ENCODE measurements around the gene PRR5L.

Gene PRR5L

GRCh38 chr11:36358436-36358835 lies 62.3 kb downstream of the PRR5L start:
- no peak for DNase-seq (ENCODE audit: low spot score)

GRCh38 chr11:36360318-36360717 lies 64.2 kb downstream of the PRR5L start:
- DNase-seq (ENCODE audit: low spot score), result no peak

GRCh38 chr11:36360826-36361415 lies 64.8 kb downstream of the PRR5L start:
- no peak for DNase-seq (ENCODE audit: low spot score)

- no peak for DNase-seq (ENCODE audit: low spot score)
These were observed 65.4 kb downstream of the PRR5L start for GRCh38 chr11:36361472-36361871.

- no peak for DNase-seq (ENCODE audit: low spot score)
These were observed 65.9 kb downstream of the PRR5L start for GRCh38 chr11:36361901-36362391.

- no peak for DNase-seq (ENCODE audit: low spot score)
These were observed 66.8 kb downstream of the PRR5L start for GRCh38 chr11:36362902-36363301.

- no peak for DNase-seq (ENCODE audit: low spot score)
These were observed 67.5 kb downstream of the PRR5L start for GRCh38 chr11:36363361-36364268.

- no peak for DNase-seq (ENCODE audit: low spot score)
These were observed 68.7 kb downstream of the PRR5L start for GRCh38 chr11:36364551-36365325.

- DNase-seq (ENCODE audit: low spot score), result no peak
These were observed 69.8 kb downstream of the PRR5L start for GRCh38 chr11:36365907-36366306.

- no peak for DNase-seq (ENCODE audit: low spot score)
These were observed 72.0 kb downstream of the PRR5L start for GRCh38 chr11:36367806-36368680.

GRCh38 chr11:36371181-36371580 lies 75.1 kb downstream of the PRR5L start:
- DNase-seq (ENCODE audit: low spot score), result no peak

GRCh38 chr11:36371590-36371989 lies 75.5 kb downstream of the PRR5L start:
- no peak for DNase-seq (ENCODE audit: low spot score)

GRCh38 chr11:36372101-36372771 lies 76.1 kb downstream of the PRR5L start:
- no peak for DNase-seq (ENCODE audit: low spot score)

GRCh38 chr11:36373016-36374010 lies 77.2 kb downstream of the PRR5L start:
- DNase-seq (ENCODE audit: low spot score), result no peak

GRCh38 chr11:36374726-36375125 lies 78.6 kb downstream of the PRR5L start:
- no peak for DNase-seq (ENCODE audit: low spot score)

GRCh38 chr11:36375353-36376008 lies 79.4 kb downstream of the PRR5L start:
- no peak for DNase-seq (ENCODE audit: low spot score)

- no peak for DNase-seq (ENCODE audit: low spot score)
These were observed 80.2 kb downstream of the PRR5L start for GRCh38 chr11:36376009-36376887.

Measured in putamen (tissue), 1 donor.